Midbrain (tissue), 1 donor: ENCODE measurements around the gene APBA1.
"Not testable (repeated sequence)": the region's sequence is repeated elsewhere in the genome, so short reads cannot be mapped to it uniquely, and the experiment has no call there.

ENCODE experiments used
- DNase-seq: peaks from one replicate; lab custom pipeline; 2025; lab: John Stamatoyannopoulos, UW

The APBA1 gene

GRCh38 chr9:69440254-69440955 lies 231.8 kb downstream of the APBA1 start:
- DNase-seq = not testable (repeated sequence)

DNA sequence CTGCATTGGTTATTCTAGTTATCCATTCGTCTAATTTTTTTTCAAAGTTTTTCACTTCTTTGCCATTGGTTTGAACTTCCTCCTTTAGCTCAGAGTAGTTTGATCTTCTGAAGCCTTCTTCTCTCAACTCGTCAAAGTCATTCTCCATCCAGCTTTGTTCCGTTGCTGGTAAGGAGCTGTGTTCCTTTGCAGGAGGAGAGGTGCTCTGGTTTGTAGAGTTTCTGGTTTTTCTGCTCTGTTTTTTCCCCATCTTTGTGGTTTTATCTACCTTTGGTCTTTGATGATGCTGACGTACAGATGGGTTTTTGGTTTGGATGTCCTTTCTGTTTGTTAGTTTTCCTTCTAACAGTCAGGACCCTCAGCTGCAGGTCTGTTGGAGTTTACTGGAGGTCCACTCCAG lies 232.5 kb downstream of the APBA1 start:
- not testable (repeated sequence) for DNase-seq

DNA sequence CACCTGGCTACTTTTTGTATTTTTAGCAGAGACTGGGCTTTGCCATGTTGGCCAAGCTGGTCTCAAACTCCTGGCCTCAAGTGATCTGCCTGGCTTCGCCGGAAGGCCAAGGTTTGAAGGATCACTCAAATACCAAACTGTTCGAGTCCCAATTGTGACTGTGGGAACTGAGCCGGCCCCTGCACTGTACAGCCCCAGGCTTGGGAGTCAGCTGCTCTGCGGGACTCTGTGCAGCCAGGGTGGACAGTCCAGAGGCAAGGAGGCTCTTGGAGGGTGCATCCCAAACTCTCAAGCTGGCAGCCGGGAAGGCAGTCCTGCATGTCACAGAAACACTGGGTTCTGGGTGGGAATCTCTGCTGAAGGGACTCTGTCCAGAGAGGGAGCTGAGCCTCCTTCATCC lies 238.2 kb downstream of the APBA1 start:
- DNase-seq = no peak

DNA sequence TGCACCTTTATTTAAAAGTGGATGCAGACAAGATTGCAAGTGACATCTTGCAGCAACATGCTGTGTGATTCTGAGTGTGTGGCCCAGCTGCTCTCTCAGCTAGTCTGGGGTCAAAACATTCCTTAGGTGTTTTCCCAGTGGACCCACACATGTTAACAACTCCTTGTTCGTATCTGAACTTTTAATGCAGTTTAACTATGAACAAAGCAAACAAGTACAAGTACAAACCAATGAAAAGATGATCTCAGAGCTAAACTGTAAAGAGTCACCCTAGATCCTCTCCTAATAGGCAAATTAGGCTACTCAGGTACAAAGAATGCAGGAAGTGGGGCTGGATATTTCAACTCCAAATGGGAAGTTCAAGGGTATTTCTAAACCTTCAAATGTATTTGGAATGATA lies 238.8 kb downstream of the APBA1 start:
- DNase-seq = no peak

- no peak for DNase-seq
Observed at GRCh38 chr9:69432623-69433022, 239.5 kb downstream of the APBA1 start.

- no peak for DNase-seq
Observed at GRCh38 chr9:69431777-69432176, 240.4 kb downstream of the APBA1 start.

DNA sequence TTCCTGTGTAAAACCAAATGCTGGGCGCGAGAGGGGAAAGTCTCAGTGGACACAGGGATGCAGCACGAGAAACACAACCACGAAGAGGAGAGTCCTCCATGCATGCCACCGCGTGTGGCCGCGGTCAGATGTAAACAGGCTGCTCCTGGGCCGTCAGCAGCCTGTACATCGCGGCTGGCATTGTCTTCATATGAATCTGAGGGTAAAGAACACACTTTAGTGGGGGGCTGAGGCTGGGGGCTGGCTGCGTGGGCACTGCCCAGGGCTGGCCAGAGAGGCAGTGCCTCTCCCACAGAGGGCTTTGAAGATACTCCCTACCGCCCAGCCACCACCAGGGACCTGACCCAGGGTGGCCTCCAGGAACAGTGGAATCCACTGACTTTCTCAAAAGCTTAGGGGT lies 241.0 kb downstream of the APBA1 start:
- no peak for DNase-seq

GRCh38 chr9:69430206-69430605 lies 242.0 kb downstream of the APBA1 start:
- no peak for DNase-seq

DNA sequence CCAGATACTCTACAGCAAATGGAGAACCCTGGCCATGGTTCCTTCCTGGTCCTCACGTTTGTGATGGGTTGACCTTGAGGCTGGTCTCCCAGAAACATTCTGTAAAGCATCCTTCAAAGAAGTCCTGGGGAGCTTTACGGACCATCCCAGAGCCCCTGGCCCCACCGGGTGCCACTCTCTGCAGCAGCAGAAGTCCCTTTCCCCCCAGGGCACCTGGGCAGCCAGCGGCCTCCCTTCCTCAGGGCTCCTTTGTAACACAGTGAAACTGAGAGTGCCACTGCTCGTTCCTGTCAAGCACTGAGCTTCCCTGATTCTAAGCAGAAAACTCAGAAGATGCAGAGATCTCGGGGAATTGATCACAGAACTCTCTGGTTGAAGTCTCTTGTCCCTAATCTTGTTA lies 242.9 kb downstream of the APBA1 start:
- DNase-seq = no peak

- no peak for DNase-seq
Observed at GRCh38 chr9:69428017-69428785, 244.0 kb downstream of the APBA1 start.

- peak; percentile 23 for DNase-seq
Observed at GRCh38 chr9:69427286-69427685, 244.9 kb downstream of the APBA1 start.

DNA sequence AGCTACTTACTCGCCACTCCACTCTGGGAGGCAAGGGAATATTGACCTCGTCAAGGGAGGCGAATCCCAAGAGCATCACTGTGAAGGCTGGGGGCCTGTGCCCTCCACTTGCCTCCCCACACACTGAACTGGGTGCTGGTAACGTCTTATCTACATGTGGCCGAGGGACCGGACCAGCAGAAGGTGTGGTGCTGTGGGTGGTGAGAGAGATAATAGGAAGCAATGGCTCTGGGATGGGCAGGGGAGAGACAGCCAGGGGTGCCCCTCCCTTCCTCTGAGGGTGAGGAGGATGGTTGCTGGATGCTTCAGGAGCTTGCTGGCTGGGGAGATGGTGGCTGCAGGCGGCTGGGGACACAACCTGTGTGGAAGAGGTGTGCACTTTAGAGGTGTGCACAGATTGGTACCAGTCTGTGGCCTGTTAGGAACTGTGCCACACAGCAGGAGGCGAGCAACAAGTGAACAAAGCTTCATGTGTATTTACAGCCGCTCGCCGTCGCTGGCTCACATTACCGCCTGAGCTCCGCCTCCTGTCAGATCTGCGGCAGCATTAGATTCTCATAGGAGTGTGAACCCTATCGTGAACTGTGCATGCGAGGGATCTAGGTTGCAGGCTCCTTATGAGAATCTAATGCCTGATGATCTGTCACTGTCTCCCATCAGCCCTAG lies 246.9 kb downstream of the APBA1 start:
- DNase-seq = peak; percentile 39

GRCh38 chr9:69421908-69422801 lies 250.0 kb downstream of the APBA1 start:
- peak; percentile 88 for DNase-seq

GRCh38 chr9:69420611-69421270 lies 251.4 kb downstream of the APBA1 start:
- no peak for DNase-seq

DNA sequence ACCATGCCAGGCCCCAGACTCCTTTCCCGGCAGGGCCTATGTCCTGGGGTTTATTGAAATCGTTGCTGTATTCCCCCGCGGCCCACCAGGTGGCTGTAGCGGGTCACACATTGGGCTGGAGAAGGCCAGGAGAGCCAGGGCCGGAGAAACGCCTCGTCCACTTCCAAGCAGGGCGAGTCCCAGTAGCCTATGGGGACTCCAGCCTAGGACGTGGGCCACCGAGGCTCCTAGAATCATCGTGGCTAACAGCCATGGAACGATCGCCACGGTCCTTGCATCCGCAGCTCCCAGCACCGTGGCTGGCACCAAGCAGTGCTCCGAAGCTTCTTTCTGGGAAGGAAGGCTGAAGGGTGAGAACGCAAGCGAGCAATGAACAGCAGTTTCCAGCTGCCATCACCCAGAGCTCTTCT lies 259.4 kb downstream of the APBA1 start:
- peak; percentile 65 for DNase-seq

GRCh38 chr9:69411931-69412740 lies 260.0 kb downstream of the APBA1 start:
- no peak for DNase-seq

DNA sequence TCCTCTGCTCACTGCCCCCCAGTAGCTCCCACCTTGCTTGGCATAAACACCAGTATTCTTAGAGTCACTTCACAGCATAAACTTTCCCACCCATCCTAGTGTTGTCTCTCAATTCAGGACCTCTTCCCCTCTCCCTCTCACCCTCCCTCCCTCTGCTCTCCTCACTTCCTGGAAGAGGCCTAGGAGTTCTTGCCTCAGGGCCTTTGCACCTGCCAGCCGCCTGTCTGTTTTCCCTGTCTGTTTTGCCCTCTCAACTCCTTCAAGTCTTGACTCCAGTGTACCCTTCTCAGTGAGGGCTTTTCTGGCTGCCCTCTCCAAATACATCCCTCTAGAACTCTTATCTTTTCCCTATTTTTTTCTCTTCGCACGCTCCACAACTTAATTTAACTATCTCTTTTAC lies 260.9 kb downstream of the APBA1 start:
- no peak for DNase-seq

GRCh38 chr9:69409936-69410335 lies 262.2 kb downstream of the APBA1 start:
- DNase-seq = not testable (repeated sequence)

GRCh38 chr9:69400470-69400869 lies 271.7 kb downstream of the APBA1 start:
- DNase-seq = no peak

- peak; percentile 46 for DNase-seq
Observed at GRCh38 chr9:69397384-69398214, 274.6 kb downstream of the APBA1 start.
